HG03108 (cell line): ENCODE measurements around the gene CABCOCO1.

Experiments
- ATAC-seq: cut with Tn5 transposase; IDR thresholded peaks from one replicate; pipeline ENCODE4 v1.9.1; 2021; ENCODE audit warnings: moderate library complexity; ENCODE audit not compliant: unreplicated experiment

The CABCOCO1 gene

GRCh38 chr10:61781969-61782403 is 119.3 kb downstream of the CABCOCO1 start:
- no peak for ATAC-seq

GRCh38 chr10:61784354-61785133 is 121.8 kb downstream of the CABCOCO1 start:
- no peak for ATAC-seq

- ATAC-seq, result no peak
Measured at GRCh38 chr10:61785473-61786105, 122.9 kb downstream of the CABCOCO1 start.

- peak; percentile 94 for ATAC-seq
Measured at GRCh38 chr10:61786728-61787127, 124.0 kb downstream of the CABCOCO1 start.

- no peak for ATAC-seq
Measured at GRCh38 chr10:61787170-61787569, 124.4 kb downstream of the CABCOCO1 start.

GRCh38 chr10:61789031-61789430 is 126.3 kb downstream of the CABCOCO1 start:
- no peak for ATAC-seq

- no peak for ATAC-seq
Measured at GRCh38 chr10:61791216-61791615, 128.5 kb downstream of the CABCOCO1 start.

- ATAC-seq, result no peak
Measured at GRCh38 chr10:61792097-61792716, 129.5 kb downstream of the CABCOCO1 start.

- ATAC-seq, result no peak
Measured at GRCh38 chr10:61792921-61793320, 130.2 kb downstream of the CABCOCO1 start.

- ATAC-seq, result no peak
Measured at GRCh38 chr10:61793760-61794703, 131.3 kb downstream of the CABCOCO1 start.

GRCh38 chr10:61795147-61795546 is 132.4 kb downstream of the CABCOCO1 start:
- no peak for ATAC-seq

GRCh38 chr10:61795551-61795950 is 132.8 kb downstream of the CABCOCO1 start:
- ATAC-seq, result no peak

- ATAC-seq, result no peak
Measured at GRCh38 chr10:61796785-61797184, 134.1 kb downstream of the CABCOCO1 start.

- no peak for ATAC-seq
Measured at GRCh38 chr10:61797304-61798153, 134.8 kb downstream of the CABCOCO1 start.

- ATAC-seq, result no peak
Measured at GRCh38 chr10:61798713-61799112, 136.0 kb downstream of the CABCOCO1 start.

GRCh38 chr10:61801484-61801883 is 138.8 kb downstream of the CABCOCO1 start:
- no peak for ATAC-seq

GRCh38 chr10:61803269-61803668 is 140.5 kb downstream of the CABCOCO1 start:
- no peak for ATAC-seq

- ATAC-seq, result no peak
Measured at GRCh38 chr10:61804414-61804813, 141.7 kb downstream of the CABCOCO1 start.

- no peak for ATAC-seq
Measured at GRCh38 chr10:61805091-61805490, 142.4 kb downstream of the CABCOCO1 start.

- no peak for ATAC-seq
Measured at GRCh38 chr10:61810263-61810662, 147.5 kb downstream of the CABCOCO1 start.
